Measurements from ENCODE around the gene USP43. TPM values are rescaled to one million over a fixed set of nuclear protein-coding genes. Genes with fewer than 3 reads are reported as not detected.

The USP43 gene
- total RNA-seq, 1 donor from 2014 or later, result 0.90 TPM

DNA sequence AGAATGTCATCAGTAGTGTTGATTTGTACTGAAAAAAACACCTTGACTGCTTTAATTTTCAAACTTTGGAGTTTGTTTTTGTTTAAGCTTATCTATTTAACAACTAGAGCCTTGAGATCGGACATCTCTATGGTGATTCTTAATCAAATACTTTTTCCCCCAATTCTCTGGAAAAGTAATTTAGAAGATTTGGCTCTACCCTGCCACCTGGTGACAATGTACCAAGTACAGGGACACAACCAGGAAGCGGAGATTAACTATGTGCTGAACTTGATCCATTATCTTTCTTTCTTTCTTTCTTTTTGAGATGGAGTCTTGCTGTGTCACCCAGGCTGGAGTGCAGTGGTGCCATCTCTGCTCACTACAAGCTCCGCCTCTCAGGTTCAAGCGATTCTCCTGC lies 30.8 kb downstream of the USP43 start:
- no peak for DNase-seq (ENCODE audit: low spot score)
- TF ChIP-seq, protein P1, sequence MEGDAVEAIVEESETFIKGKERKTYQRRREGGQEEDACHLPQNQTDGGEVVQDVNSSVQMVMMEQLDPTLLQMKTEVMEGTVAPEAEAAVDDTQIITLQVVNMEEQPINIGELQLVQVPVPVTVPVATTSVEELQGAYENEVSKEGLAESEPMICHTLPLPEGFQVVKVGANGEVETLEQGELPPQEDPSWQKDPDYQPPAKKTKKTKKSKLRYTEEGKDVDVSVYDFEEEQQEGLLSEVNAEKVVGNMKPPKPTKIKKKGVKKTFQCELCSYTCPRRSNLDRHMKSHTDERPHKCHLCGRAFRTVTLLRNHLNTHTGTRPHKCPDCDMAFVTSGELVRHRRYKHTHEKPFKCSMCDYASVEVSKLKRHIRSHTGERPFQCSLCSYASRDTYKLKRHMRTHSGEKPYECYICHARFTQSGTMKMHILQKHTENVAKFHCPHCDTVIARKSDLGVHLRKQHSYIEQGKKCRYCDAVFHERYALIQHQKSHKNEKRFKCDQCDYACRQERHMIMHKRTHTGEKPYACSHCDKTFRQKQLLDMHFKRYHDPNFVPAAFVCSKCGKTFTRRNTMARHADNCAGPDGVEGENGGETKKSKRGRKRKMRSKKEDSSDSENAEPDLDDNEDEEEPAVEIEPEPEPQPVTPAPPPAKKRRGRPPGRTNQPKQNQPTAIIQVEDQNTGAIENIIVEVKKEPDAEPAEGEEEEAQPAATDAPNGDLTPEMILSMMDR (IDR thresholded peaks at IDR 0.05; ENCODE audit: unreplicated experiment), result no peak
- H3K27ac Mint-ChIP-seq (ENCODE audit: unreplicated experiment), result no peak overlapping the region
- H3K36me3 Mint-ChIP-seq (ENCODE audit: low read depth, unreplicated experiment), result no peaks in the 10 kb centered on the region
- H3K4me1 Mint-ChIP-seq (ENCODE audit: unreplicated experiment), result no peaks in the 10 kb centered on the region
- no peak overlapping the region for H3K4me3 Mint-ChIP-seq (ENCODE audit: unreplicated experiment)
- no peaks in the 10 kb centered on the region for H3K27me3 Mint-ChIP-seq (ENCODE audit: unreplicated experiment)
- H3K9me3 Mint-ChIP-seq (ENCODE audit: unreplicated experiment), result no peaks in the 10 kb centered on the region

DNA sequence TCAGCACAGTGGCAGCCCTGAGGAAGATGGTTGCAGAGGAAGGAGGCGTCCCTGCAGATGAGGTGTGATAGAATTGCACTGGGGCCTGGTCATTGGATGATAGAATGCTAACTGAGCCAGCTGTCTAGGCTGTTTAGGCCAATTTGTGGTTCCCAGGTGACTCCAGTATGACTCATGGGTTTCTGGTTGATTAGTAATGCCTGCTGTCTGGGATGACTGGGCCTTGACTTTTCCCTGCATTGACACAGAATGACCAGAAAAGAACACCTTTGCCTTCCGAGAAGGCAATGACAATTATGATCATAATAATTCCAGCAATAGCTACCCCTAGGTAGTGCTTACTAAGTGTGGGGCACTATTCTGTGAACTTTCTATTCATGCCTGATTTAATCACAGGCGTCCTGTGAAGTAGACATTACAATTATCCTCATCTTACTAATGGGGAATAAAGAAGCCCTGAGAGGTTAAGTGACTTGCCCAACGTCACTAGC lies 31.5 kb downstream of the USP43 start:
- Mint-ChIP-seq H3K4me3 (ENCODE audit: unreplicated experiment) (no peak overlapping the region), H3K27me3 (ENCODE audit: unreplicated experiment) (no peaks in the 10 kb centered on the region), H3K9me3 (ENCODE audit: unreplicated experiment) (no peaks in the 10 kb centered on the region), H3K36me3 (ENCODE audit: low read depth, unreplicated experiment) (no peaks in the 10 kb centered on the region), H3K4me1 (ENCODE audit: unreplicated experiment) (no peaks in the 10 kb centered on the region), H3K27ac (ENCODE audit: unreplicated experiment) (no peak overlapping the region)
- DNase-seq (ENCODE audit: low spot score), result no peak
- TF ChIP-seq, protein P1 (IDR thresholded peaks at IDR 0.05; ENCODE audit: unreplicated experiment), result no peak

DNA sequence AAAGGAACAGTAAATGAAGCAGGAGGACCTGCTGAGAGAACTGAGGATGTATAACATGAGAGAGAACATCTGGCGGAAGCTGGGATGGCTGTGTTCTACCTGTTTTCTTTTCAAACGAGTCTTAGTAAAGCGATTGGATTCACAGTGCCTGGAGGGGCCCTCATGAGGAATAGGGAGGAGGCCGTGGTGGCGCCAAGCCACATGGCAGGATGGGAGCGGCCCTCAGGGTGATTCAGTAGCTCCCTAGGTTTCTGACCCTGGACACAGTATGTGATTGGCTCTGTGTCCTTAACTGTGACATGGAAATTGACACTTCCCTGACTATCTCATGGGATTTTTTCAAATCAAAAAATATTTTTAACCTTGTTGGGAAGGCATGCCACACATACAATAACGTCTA lies 32.1 kb downstream of the USP43 start:
- TF ChIP-seq, protein P1 (IDR thresholded peaks at IDR 0.05; ENCODE audit: unreplicated experiment), result no peak
- Mint-ChIP-seq H3K27ac (ENCODE audit: unreplicated experiment) (no peak overlapping the region), H3K9me3 (ENCODE audit: unreplicated experiment) (no peaks in the 10 kb centered on the region), H3K27me3 (ENCODE audit: unreplicated experiment) (no peaks in the 10 kb centered on the region), H3K4me1 (ENCODE audit: unreplicated experiment) (no peaks in the 10 kb centered on the region), H3K36me3 (ENCODE audit: low read depth, unreplicated experiment) (no peaks in the 10 kb centered on the region), H3K4me3 (ENCODE audit: unreplicated experiment) (no peak overlapping the region)
- DNase-seq (ENCODE audit: low spot score), result no peak

DNA sequence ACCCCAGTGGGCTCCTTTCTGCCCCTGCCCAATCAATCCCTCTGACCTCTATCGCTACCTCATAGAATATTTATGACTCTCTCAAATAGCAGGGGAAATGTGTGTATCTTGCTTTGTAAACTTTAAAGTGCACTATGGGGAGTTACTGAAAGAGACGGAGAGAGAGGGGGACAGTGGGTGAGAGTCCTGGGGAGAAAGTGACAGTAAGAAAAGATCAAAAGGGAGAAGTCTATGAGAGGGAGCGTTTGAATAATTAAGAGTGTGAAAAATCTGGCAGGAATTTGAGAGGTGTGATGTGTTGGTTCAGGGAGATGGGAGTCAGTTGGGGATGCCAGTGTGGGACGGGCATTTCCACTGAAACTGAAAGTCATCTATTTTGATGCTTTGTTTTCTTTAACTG lies 32.6 kb downstream of the USP43 start:
- DNase-seq (ENCODE audit: low spot score), result no peak
- Mint-ChIP-seq H3K4me3 (ENCODE audit: unreplicated experiment) (no peak overlapping the region), H3K27ac (ENCODE audit: unreplicated experiment) (no peak overlapping the region), H3K36me3 (ENCODE audit: low read depth, unreplicated experiment) (no peaks in the 10 kb centered on the region), H3K27me3 (ENCODE audit: unreplicated experiment) (no peaks in the 10 kb centered on the region), H3K9me3 (ENCODE audit: unreplicated experiment) (no peaks in the 10 kb centered on the region), H3K4me1 (ENCODE audit: unreplicated experiment) (no peaks in the 10 kb centered on the region)
- TF ChIP-seq, protein P1 (IDR thresholded peaks at IDR 0.05; ENCODE audit: unreplicated experiment), result no peak

DNA sequence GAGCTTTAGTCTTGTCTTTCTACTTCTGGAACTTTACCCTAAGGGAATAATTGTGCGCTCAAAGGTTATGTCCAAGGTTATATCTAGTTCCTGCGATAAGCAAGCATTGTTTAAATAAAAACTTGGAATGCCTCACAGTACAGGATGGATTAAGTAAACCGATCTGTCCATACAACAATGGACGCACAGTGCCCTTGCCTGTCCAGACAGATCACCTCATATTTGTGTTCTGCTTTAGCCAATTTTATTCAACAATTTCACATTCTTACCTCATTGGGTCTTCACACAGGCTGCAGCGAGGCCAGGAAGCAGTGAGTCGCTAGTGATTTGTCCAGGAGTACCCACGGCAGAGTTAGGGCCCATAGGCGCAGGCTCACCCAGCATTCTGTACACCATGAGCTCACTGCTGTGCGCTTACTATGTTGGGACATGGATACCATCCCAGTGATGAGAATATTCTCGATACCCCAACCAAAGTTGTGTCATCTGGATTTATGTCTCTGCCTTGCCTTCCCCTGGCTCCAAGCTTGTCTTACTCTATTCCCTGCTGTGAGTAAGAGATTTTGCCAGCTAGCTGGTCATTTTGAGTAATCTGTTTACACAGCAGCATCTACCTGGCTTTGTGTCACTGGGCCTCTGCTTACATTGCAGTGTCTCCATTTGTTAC lies 39.8 kb downstream of the USP43 start:
- Mint-ChIP-seq H3K4me1 (ENCODE audit: unreplicated experiment) (no peaks in the 10 kb centered on the region), H3K27ac (ENCODE audit: unreplicated experiment) (no peak overlapping the region), H3K36me3 (ENCODE audit: low read depth, unreplicated experiment) (no peaks in the 10 kb centered on the region), H3K9me3 (ENCODE audit: unreplicated experiment) (no peaks in the 10 kb centered on the region), H3K4me3 (ENCODE audit: unreplicated experiment) (no peak overlapping the region), H3K27me3 (ENCODE audit: unreplicated experiment) (no peaks in the 10 kb centered on the region)
- no peak for DNase-seq (ENCODE audit: low spot score)
- TF ChIP-seq, protein P1 (IDR thresholded peaks at IDR 0.05; ENCODE audit: unreplicated experiment), result no peak
